Measurements from ENCODE around the gene KRTAP19-3. TPM values are rescaled to one million over a fixed set of nuclear protein-coding genes. Genes with fewer than 3 reads are reported as not detected.
"Not testable (repeated sequence)": the region's sequence is repeated elsewhere in the genome, so short reads cannot be mapped to it uniquely, and the experiment has no call there.

Gene KRTAP19-3
- not detected in 2 replicates for total RNA-seq
- long read RNA-seq, result 0 reads

DNA sequence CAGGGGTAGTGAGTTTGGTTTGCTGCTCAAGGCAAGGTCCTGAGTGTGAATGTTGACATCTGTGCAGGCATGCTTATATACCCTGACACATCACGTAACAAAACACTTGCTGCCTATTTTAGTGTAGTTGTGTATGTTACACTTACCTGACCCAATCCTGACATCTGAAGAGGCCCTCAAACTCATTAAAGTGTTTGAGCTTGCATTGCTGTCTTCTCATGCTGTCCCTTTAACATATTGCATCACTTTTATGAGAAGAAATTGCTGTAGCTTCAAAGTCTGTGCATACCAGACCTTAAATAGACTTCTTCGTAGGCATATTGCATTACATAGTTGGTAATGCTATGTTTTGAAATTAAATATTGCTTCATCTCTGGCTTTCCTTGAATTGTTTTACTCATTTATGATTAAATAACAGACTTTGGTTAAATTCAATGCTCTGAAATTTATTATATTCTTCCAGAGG, at the start of gene KRTAP19-3:
Gene KRTAP19-3, minus strand, starts transcription at position 51 of the 466 bp plus-strand sequence. CDS start 56 bp downstream, outside the sequence.
- no peaks in the 10 kb centered on the region for H3K36me3 Mint-ChIP-seq (ENCODE audit: unreplicated experiment)
- H3K27ac Mint-ChIP-seq (ENCODE audit: unreplicated experiment), result no peak within 1 kb of the TSS
- TF ChIP-seq, protein P1, sequence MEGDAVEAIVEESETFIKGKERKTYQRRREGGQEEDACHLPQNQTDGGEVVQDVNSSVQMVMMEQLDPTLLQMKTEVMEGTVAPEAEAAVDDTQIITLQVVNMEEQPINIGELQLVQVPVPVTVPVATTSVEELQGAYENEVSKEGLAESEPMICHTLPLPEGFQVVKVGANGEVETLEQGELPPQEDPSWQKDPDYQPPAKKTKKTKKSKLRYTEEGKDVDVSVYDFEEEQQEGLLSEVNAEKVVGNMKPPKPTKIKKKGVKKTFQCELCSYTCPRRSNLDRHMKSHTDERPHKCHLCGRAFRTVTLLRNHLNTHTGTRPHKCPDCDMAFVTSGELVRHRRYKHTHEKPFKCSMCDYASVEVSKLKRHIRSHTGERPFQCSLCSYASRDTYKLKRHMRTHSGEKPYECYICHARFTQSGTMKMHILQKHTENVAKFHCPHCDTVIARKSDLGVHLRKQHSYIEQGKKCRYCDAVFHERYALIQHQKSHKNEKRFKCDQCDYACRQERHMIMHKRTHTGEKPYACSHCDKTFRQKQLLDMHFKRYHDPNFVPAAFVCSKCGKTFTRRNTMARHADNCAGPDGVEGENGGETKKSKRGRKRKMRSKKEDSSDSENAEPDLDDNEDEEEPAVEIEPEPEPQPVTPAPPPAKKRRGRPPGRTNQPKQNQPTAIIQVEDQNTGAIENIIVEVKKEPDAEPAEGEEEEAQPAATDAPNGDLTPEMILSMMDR (IDR thresholded peaks at IDR 0.05), result no peak
- H3K4me1 Mint-ChIP-seq (ENCODE audit: unreplicated experiment), result no peaks in the 10 kb centered on the region
- H3K4me3 Mint-ChIP-seq (ENCODE audit: unreplicated experiment), result no peak within 1 kb of the TSS
- DNase-seq (ENCODE audit: extremely low spot score, unreplicated experiment), result no peak
- H3K27me3 Mint-ChIP-seq (ENCODE audit: unreplicated experiment), result no peaks in the 10 kb centered on the region
- peaks cover 4% of the 10 kb centered on the region for H3K9me3 Mint-ChIP-seq (ENCODE audit: unreplicated experiment)

DNA sequence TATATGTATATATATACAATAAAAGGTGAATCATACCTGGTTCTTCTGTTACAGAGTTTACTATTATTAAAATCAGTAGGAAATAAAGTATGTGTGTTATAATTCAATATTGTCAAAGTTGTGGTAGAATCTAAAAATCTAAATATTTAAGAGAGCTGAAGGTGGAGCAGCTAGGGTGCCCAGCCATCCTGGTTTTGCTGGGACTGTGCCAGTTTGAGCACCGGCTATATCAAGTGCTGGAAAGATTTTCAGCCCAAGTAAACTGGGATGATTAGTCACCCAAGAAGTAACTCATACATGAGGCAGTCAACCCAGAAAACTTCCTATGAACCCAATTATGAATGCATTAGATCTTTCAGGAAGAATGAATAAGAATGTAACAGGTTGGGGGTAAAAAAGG, 27.1 kb upstream of the KRTAP19-3 start:
- Mint-ChIP-seq H3K27ac (ENCODE audit: unreplicated experiment) (no peak overlapping the region), H3K9me3 (ENCODE audit: unreplicated experiment) (peaks cover 7% of the 10 kb centered on the region), H3K36me3 (ENCODE audit: unreplicated experiment) (no peaks in the 10 kb centered on the region), H3K27me3 (ENCODE audit: unreplicated experiment) (no peaks in the 10 kb centered on the region), H3K4me3 (ENCODE audit: unreplicated experiment) (no peak overlapping the region), H3K4me1 (ENCODE audit: unreplicated experiment) (no peaks in the 10 kb centered on the region)
- TF ChIP-seq, protein P1 (IDR thresholded peaks at IDR 0.05), result no peak
- no peak for DNase-seq (ENCODE audit: extremely low spot score, unreplicated experiment)

DNA sequence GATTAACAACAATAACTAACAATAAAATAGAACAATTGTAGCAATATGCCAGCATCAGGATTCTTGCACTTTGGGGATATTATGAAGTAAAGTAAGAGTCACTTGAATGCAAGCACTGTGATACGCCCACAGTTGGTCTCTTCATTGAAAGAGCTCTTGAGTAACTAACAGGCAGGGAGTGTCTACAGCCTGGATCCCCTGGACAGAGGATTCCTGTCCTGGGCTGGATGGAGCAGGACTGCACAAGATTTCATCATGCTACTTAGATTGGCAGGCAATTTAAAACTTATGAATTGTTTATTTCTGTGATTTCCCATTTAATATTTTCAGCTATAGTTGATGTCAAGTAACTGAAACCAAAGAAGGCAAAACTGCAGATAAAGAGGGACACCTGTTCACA, 23.9 kb upstream of the KRTAP19-3 start:
- Mint-ChIP-seq H3K27ac (ENCODE audit: unreplicated experiment) (no peak overlapping the region), H3K4me3 (ENCODE audit: unreplicated experiment) (no peak overlapping the region), H3K9me3 (ENCODE audit: unreplicated experiment) (peaks cover 7% of the 10 kb centered on the region), H3K36me3 (ENCODE audit: unreplicated experiment) (no peaks in the 10 kb centered on the region), H3K27me3 (ENCODE audit: unreplicated experiment) (no peaks in the 10 kb centered on the region), H3K4me1 (ENCODE audit: unreplicated experiment) (no peaks in the 10 kb centered on the region)
- no peak for DNase-seq (ENCODE audit: extremely low spot score, unreplicated experiment)
- TF ChIP-seq, protein P1 (IDR thresholded peaks at IDR 0.05), result no peak

DNA sequence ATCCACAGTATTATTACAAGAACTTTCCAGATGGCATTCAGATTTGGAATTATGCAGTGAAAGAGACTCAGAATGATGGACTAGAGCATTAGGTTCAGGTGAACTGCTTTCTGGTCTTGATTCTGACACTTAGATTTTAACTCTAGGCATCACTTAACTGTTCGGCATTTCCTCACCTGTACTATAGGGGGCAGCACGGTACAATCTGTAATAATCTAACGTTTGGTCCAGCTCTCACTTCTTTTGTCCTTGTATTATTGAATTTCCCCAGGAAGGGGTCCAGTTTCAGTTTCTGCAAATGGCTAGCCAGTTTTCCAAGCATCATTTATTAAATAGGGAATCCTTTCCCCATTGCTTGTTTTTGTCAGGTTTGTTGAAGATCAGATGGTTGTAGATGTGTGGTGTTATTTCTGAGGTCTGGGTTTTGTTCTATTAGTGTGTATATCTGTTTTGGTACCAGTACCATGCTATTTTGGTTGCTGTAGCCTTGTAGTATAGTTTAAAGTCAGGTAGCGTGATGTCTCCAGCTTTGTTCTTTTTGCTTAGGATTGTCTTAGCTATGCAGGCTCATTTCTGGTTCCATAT, 13.9 kb upstream of the KRTAP19-3 start:
- not testable (repeated sequence) for H3K36me3 Mint-ChIP-seq (ENCODE audit: unreplicated experiment)
- TF ChIP-seq, protein P1 (IDR thresholded peaks at IDR 0.05), result peak; percentile 7

DNA sequence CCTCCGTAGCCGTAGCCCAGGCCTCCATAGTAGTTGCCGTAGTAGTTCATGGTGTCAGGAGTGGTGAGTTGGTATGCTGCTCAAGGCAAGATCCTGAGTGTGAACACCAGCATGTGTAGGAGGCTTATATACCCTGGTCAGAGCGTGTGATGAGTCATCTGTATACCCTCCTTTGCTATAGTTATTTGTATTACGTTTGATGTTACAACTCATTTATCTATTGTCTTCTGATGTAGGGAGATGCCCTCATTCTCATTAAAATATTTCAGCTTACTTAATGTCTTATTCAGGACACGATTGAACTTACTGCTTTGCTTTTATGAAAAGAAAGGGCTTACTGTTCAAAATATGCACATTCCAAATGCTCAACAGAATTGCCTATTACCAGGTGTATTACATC, 10.2 kb upstream of the KRTAP19-3 start, which contains the start of gene KRTAP19-5:
Gene KRTAP19-5, minus strand, starts transcription at position 101 of the 400 bp plus-strand sequence. Its CDS starts 51 bp downstream, at position 50.
- TF ChIP-seq, protein P1 (IDR thresholded peaks at IDR 0.05), result no peak
- Mint-ChIP-seq H3K9me3 (ENCODE audit: unreplicated experiment) (peaks cover 5% of the 10 kb centered on the region), H3K4me3 (ENCODE audit: unreplicated experiment) (no peak within 1 kb of the TSS), H3K27ac (ENCODE audit: unreplicated experiment) (no peak within 1 kb of the TSS), H3K36me3 (ENCODE audit: unreplicated experiment) (no peaks in the 10 kb centered on the region), H3K4me1 (ENCODE audit: unreplicated experiment) (no peaks in the 10 kb centered on the region), H3K27me3 (ENCODE audit: unreplicated experiment) (no peaks in the 10 kb centered on the region)
- no peak for DNase-seq (ENCODE audit: extremely low spot score, unreplicated experiment)

More for the DNA sequence above, 13.9 kb upstream of the KRTAP19-3 start:
- H3K4me1 Mint-ChIP-seq (ENCODE audit: unreplicated experiment); H3K4me3 Mint-ChIP-seq (ENCODE audit: unreplicated experiment); DNase-seq (ENCODE audit: extremely low spot score, unreplicated experiment); H3K27me3 Mint-ChIP-seq (ENCODE audit: unreplicated experiment); H3K27ac Mint-ChIP-seq (ENCODE audit: unreplicated experiment): not testable (repeated sequence)
- H3K9me3 Mint-ChIP-seq (ENCODE audit: unreplicated experiment), result peaks cover 13% of the 10 kb centered on the region
